ENCODE data around the gene CSMD2.

Gene CSMD2

GRCh38 chr1:33902486-33903209 lies 262.4 kb downstream of the CSMD2 start:
- TF ChIP-seq TAF1 (IDR thresholded peaks at IDR 0.05; ENCODE audit: low read depth) (no peak), CEBPB (IDR thresholded peaks at IDR 0.05) (no peak), TCF12 (IDR thresholded peaks at IDR 0.05; ENCODE audit: low read depth) (no peak), NFIC (IDR thresholded peaks at IDR 0.05) (no peak), RAD21 (IDR thresholded peaks at IDR 0.05; ENCODE audit: low read depth) (no peak), CREB1 (IDR thresholded peaks at IDR 0.05; ENCODE audit: low read depth) (no peak), REST (IDR thresholded peaks at IDR 0.05; ENCODE audit: low read depth) (no peak), EP300 (IDR thresholded peaks at IDR 0.05; ENCODE audit: borderline replicate concordance) (no peak), FOXM1 (IDR thresholded peaks at IDR 0.05; ENCODE audit: borderline replicate concordance, low read depth) (no peak), ZBTB7A (IDR thresholded peaks at IDR 0.05; ENCODE audit: low read depth) (no peak), YY1 (IDR thresholded peaks at IDR 0.05; ENCODE audit: low read depth) (no peak), TEAD4 (IDR thresholded peaks at IDR 0.05) (no peak), USF1 (IDR thresholded peaks at IDR 0.05) (no peak), MAX (IDR thresholded peaks at IDR 0.05) (no peak), EGR1 (IDR thresholded peaks at IDR 0.05) (no peak)

GRCh38 chr1:33899746-33900145 lies 265.3 kb downstream of the CSMD2 start:
- TF ChIP-seq YY1 (IDR thresholded peaks at IDR 0.05; ENCODE audit: low read depth) (no peak), CEBPB (IDR thresholded peaks at IDR 0.05) (no peak), RAD21 (IDR thresholded peaks at IDR 0.05; ENCODE audit: low read depth) (no peak), TCF12 (IDR thresholded peaks at IDR 0.05; ENCODE audit: low read depth) (no peak), USF1 (IDR thresholded peaks at IDR 0.05) (no peak), CREB1 (IDR thresholded peaks at IDR 0.05; ENCODE audit: low read depth) (no peak), FOXM1 (IDR thresholded peaks at IDR 0.05; ENCODE audit: borderline replicate concordance, low read depth) (no peak), REST (IDR thresholded peaks at IDR 0.05; ENCODE audit: low read depth) (no peak)

GRCh38 chr1:33898881-33899280 lies 266.1 kb downstream of the CSMD2 start:
- no peak for TF ChIP-seq EP300 (IDR thresholded peaks at IDR 0.05; ENCODE audit: borderline replicate concordance)
- TF ChIP-seq REST (IDR thresholded peaks at IDR 0.05; ENCODE audit: low read depth) = no peak
- no peak for TF ChIP-seq NFIC (IDR thresholded peaks at IDR 0.05)
- TF ChIP-seq TEAD4 (IDR thresholded peaks at IDR 0.05) = no peak
- no peak for TF ChIP-seq MAX (IDR thresholded peaks at IDR 0.05)
- no peak for TF ChIP-seq USF1 (IDR thresholded peaks at IDR 0.05)
- TF ChIP-seq CREB1 (IDR thresholded peaks at IDR 0.05; ENCODE audit: low read depth) = no peak
- no peak for TF ChIP-seq EGR1 (IDR thresholded peaks at IDR 0.05)
- TF ChIP-seq TAF1 (IDR thresholded peaks at IDR 0.05; ENCODE audit: low read depth) = no peak
- no peak for TF ChIP-seq ZBTB7A (IDR thresholded peaks at IDR 0.05; ENCODE audit: low read depth)
- no peak for TF ChIP-seq TCF12 (IDR thresholded peaks at IDR 0.05; ENCODE audit: low read depth)
- no peak for TF ChIP-seq YY1 (IDR thresholded peaks at IDR 0.05; ENCODE audit: low read depth)
- TF ChIP-seq CEBPB (IDR thresholded peaks at IDR 0.05) = no peak
- TF ChIP-seq FOXM1 (IDR thresholded peaks at IDR 0.05; ENCODE audit: borderline replicate concordance, low read depth) = no peak
- no peak for TF ChIP-seq RAD21 (IDR thresholded peaks at IDR 0.05; ENCODE audit: low read depth)

- TF ChIP-seq RAD21 (IDR thresholded peaks at IDR 0.05; ENCODE audit: low read depth) = no peak
- TF ChIP-seq FOXM1 (IDR thresholded peaks at IDR 0.05; ENCODE audit: borderline replicate concordance, low read depth) = no peak
- TF ChIP-seq EP300 (IDR thresholded peaks at IDR 0.05; ENCODE audit: borderline replicate concordance) = no peak
These were observed 266.6 kb downstream of the CSMD2 start for GRCh38 chr1:33898406-33898805.
